ENCODE data around the gene SLC28A2.
"Not testable (repeated sequence)": the region's sequence is repeated elsewhere in the genome, so short reads cannot be mapped to it uniquely, and the experiment has no call there.

Gene SLC28A2

DNA sequence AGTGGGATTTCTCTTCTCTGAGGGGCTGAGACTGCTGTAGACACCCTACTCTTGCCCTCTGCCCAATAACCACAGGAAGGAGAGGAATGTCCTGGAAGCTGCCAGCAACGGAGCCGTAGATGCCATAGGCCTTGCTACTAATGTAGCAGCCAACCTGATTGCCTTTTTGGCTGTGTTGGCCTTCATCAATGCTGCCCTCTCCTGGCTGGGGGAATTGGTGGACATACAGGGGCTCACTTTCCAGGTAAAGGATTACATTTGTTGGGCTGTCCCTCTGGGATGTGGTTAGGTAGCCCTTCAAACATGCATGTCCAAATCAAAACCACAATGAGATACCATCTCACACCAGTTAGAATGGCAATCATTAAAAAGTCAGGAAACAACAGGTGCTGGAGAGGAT is 16.1 kb downstream of the SLC28A2 start:
- no peak overlapping the region for H3K4me3 ChIP-seq (ENCODE audit: low read length)

GRCh38 chr15:45274636-45275380 is 22.8 kb downstream of the SLC28A2 start:
- Histone ChIP-seq H3K27me3 (ENCODE audit: control insufficient read depth, insufficient read depth, low read length) (no peaks in the 10 kb centered on the region), H3K4me3 (ENCODE audit: low read length) (no peak overlapping the region), H3K4me1 (ENCODE audit: control insufficient read depth, insufficient read depth, low read length) (peaks cover 2% of the 10 kb centered on the region), H3K27ac (ENCODE audit: low read depth, low read length) (no peak overlapping the region), H3K9ac (ENCODE audit: low read length) (no peak overlapping the region), H3K36me3 (ENCODE audit: control insufficient read depth, insufficient read depth, low read length) (no peaks in the 10 kb centered on the region)

More for the DNA sequence above, 16.1 kb downstream of the SLC28A2 start:
- H3K9ac ChIP-seq (ENCODE audit: low read length), result no peak overlapping the region
- no peak overlapping the region for H3K27ac ChIP-seq (ENCODE audit: low read depth, low read length)
- H3K4me1 ChIP-seq (ENCODE audit: control insufficient read depth, insufficient read depth, low read length), result no peaks in the 10 kb centered on the region
- no peaks in the 10 kb centered on the region for H3K27me3 ChIP-seq (ENCODE audit: control insufficient read depth, insufficient read depth, low read length)
- no peaks in the 10 kb centered on the region for H3K36me3 ChIP-seq (ENCODE audit: control insufficient read depth, insufficient read depth, low read length)

DNA sequence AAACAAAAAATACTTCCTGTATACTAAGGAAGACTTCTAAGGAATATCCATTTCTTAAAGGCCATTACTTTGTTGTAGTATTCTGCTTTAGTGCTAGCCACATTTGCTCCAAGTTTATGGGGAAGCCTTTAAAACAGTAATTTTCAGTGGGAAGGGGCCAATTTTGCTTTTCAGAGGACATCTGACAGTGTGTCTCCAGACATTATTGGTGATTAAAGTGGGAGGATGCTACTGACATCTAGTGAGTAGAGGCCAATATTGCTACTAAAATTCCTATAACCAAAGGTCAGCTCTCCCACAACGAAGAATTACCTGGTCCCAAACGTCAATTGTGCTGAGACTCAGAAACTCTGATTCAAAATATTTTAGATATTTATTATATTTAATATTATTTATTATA is 24.8 kb downstream of the SLC28A2 start:
- Histone ChIP-seq H3K4me1 (ENCODE audit: control insufficient read depth, insufficient read depth, low read length) (peaks cover 3% of the 10 kb centered on the region), H3K27ac (ENCODE audit: low read depth, low read length) (no peak overlapping the region)

GRCh38 chr15:45279024-45279698 is 27.1 kb downstream of the SLC28A2 start:
- H3K27ac ChIP-seq (ENCODE audit: low read depth, low read length), result peak overlapping the region; percentile 80
- H3K9ac ChIP-seq (ENCODE audit: low read length), result peak overlapping the region; percentile 81
- peaks cover 3% of the 10 kb centered on the region for H3K4me1 ChIP-seq (ENCODE audit: control insufficient read depth, insufficient read depth, low read length)
- no peaks in the 10 kb centered on the region for H3K27me3 ChIP-seq (ENCODE audit: control insufficient read depth, insufficient read depth, low read length)
- no peaks in the 10 kb centered on the region for H3K36me3 ChIP-seq (ENCODE audit: control insufficient read depth, insufficient read depth, low read length)
- peak overlapping the region; percentile 86 for H3K4me3 ChIP-seq (ENCODE audit: low read length)

More for the DNA sequence above, 24.8 kb downstream of the SLC28A2 start:
- Histone ChIP-seq H3K4me3 (ENCODE audit: low read length) (no peak overlapping the region), H3K27me3 (ENCODE audit: control insufficient read depth, insufficient read depth, low read length) (no peaks in the 10 kb centered on the region), H3K9ac (ENCODE audit: low read length) (no peak overlapping the region), H3K36me3 (ENCODE audit: control insufficient read depth, insufficient read depth, low read length) (no peaks in the 10 kb centered on the region)

- Histone ChIP-seq H3K36me3 (ENCODE audit: control insufficient read depth, insufficient read depth, low read length) (no peaks in the 10 kb centered on the region), H3K27ac (ENCODE audit: low read depth, low read length) (no peak overlapping the region), H3K4me3 (ENCODE audit: low read length) (no peak overlapping the region), H3K4me1 (ENCODE audit: control insufficient read depth, insufficient read depth, low read length) (no peaks in the 10 kb centered on the region), H3K27me3 (ENCODE audit: control insufficient read depth, insufficient read depth, low read length) (no peaks in the 10 kb centered on the region), H3K9ac (ENCODE audit: low read length) (no peak overlapping the region)
Measured at GRCh38 chr15:45285413-45285812, 33.4 kb downstream of the SLC28A2 start.

DNA sequence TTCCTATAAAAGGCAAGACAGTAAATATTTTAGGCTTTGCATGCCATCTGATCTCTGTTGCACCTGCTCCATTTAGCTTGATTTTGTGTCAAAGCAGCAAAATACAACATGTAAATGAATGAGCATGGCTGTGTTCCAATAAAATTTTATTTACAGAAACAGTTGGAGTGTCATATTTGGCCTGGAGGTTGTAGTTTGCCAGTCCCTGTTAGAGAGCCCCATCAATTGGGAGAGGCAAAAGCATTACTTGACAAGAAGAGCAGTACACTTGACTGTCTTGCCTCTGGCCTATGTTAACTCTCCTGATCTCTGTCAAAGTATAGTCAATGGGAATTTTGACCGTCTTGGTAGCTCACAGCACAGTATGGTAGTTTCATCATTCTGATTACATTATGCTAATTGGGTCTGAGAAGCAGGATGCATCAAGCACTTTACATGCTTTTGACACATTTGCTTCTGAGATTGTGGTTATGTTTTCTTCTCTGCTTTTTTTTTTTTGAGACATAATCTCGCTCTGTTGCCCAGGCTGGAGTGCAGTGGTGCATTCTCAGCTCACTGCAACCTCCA is 35.4 kb downstream of the SLC28A2 start:
- Histone ChIP-seq H3K4me3 (ENCODE audit: low read length) (no peak overlapping the region), H3K36me3 (ENCODE audit: control insufficient read depth, insufficient read depth, low read length) (no peaks in the 10 kb centered on the region), H3K4me1 (ENCODE audit: control insufficient read depth, insufficient read depth, low read length) (no peaks in the 10 kb centered on the region), H3K27ac (ENCODE audit: low read depth, low read length) (no peak overlapping the region), H3K9ac (ENCODE audit: low read length) (no peak overlapping the region), H3K27me3 (ENCODE audit: control insufficient read depth, insufficient read depth, low read length) (no peaks in the 10 kb centered on the region)

DNA sequence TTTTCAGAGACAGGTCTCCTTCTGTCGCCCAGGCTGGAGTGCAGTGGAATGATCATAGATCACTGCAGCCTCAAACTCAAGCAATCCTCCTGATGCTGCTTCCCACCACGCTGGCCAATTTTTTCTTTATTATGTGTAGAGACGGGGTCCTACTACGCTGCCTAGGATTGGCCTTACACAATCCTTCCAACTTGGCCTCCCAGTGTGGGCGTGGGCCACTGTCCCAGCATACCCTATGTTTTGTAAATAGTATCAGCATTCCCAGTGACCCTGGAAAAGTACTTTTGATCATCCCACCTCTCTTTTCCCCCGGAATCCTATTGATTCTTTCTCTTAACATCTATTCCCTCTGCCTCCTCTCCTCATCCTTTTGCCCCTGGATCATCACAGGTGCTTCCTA is 36.9 kb downstream of the SLC28A2 start:
- no peak overlapping the region for H3K27ac ChIP-seq (ENCODE audit: low read depth, low read length)
- H3K27me3 ChIP-seq (ENCODE audit: control insufficient read depth, insufficient read depth, low read length), result no peaks in the 10 kb centered on the region
- H3K9ac ChIP-seq (ENCODE audit: low read length), result no peak overlapping the region
- H3K4me3 ChIP-seq (ENCODE audit: low read length), result no peak overlapping the region
- H3K36me3 ChIP-seq (ENCODE audit: control insufficient read depth, insufficient read depth, low read length), result no peaks in the 10 kb centered on the region
- no peaks in the 10 kb centered on the region for H3K4me1 ChIP-seq (ENCODE audit: control insufficient read depth, insufficient read depth, low read length)

GRCh38 chr15:45291822-45292582 is 40.0 kb downstream of the SLC28A2 start:
- Histone ChIP-seq H3K9ac (ENCODE audit: low read length) (no peak overlapping the region), H3K4me1 (ENCODE audit: control insufficient read depth, insufficient read depth, low read length) (no peaks in the 10 kb centered on the region)

DNA sequence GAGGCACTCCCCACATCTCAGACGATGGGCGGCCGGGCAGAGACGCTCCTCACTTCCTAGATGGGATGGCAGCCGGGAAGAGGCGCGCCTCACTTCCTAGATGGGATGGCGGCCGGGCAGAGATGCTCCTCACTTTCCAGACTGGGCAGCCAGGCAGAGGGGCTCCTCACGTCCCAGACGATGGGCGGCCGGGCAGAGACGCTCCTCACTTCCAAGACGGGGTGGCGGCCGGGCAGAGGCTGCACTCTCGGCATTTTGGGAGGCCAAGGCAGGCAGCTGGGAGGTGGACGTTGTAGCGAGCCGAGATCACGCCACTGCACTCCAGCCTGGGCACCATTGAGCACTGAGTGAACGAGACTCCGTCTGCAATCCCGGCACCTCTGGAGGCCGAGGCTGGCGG is 41.3 kb downstream of the SLC28A2 start:
- not testable (repeated sequence) for H3K27ac ChIP-seq (ENCODE audit: low read depth, low read length); H3K36me3 ChIP-seq (ENCODE audit: control insufficient read depth, insufficient read depth, low read length); H3K4me1 ChIP-seq (ENCODE audit: control insufficient read depth, insufficient read depth, low read length); H3K9ac ChIP-seq (ENCODE audit: low read length); H3K27me3 ChIP-seq (ENCODE audit: control insufficient read depth, insufficient read depth, low read length); H3K4me3 ChIP-seq (ENCODE audit: low read length)

More at GRCh38 chr15:45291822-45292582, 40.0 kb downstream of the SLC28A2 start:
- Histone ChIP-seq H3K4me3 (ENCODE audit: low read length) (no peak overlapping the region), H3K27ac (ENCODE audit: low read depth, low read length) (no peak overlapping the region), H3K36me3 (ENCODE audit: control insufficient read depth, insufficient read depth, low read length) (no peaks in the 10 kb centered on the region), H3K27me3 (ENCODE audit: control insufficient read depth, insufficient read depth, low read length) (no peaks in the 10 kb centered on the region)

DNA sequence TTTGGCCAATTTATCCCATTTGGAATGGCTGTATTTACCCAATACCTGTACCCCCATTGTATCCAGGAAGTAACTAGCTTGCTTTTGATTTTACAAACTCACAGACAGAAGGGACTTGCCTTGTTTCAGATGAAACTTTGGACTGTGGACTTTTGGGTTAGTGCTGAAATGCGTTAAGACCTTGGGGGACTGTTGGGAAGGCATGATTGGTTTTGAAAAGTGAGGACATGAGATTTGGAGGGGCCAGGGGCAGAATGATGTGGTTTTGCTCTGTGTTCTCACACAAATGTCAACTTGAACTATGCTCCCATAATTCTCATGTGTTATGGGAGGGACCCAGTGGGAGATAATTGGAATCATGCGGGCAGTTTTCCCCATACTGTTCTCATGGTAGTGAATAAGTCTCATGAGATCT is 46.9 kb downstream of the SLC28A2 start:
- not testable (repeated sequence) for H3K4me3 ChIP-seq (ENCODE audit: low read length); H3K4me1 ChIP-seq (ENCODE audit: control insufficient read depth, insufficient read depth, low read length); H3K9ac ChIP-seq (ENCODE audit: low read length); H3K27me3 ChIP-seq (ENCODE audit: control insufficient read depth, insufficient read depth, low read length); H3K36me3 ChIP-seq (ENCODE audit: control insufficient read depth, insufficient read depth, low read length); H3K27ac ChIP-seq (ENCODE audit: low read depth, low read length)

DNA sequence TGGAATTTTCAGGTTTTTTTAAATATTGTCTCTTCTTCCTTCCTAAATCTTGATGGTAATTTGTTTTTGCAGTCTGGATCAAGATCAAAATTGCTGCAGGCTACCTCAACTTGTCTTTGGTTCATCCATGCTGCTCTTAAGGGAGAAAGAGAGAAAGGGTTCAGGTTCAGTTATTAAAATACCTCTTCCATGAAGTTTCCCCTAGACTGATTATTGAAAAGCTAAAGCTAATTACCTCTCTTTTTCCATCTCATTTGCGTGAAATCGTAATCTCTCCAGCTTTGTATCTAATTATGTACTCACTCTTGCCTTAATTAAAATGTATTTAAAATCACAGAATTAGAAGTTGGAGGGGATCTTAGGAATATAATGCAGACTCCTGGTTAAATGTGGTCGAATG is 52.7 kb downstream of the SLC28A2 start:
- no peaks in the 10 kb centered on the region for H3K36me3 ChIP-seq (ENCODE audit: control insufficient read depth, insufficient read depth, low read length)
- H3K27ac ChIP-seq (ENCODE audit: low read depth, low read length), result no peak overlapping the region
- H3K4me3 ChIP-seq (ENCODE audit: low read length), result no peak overlapping the region
- no peaks in the 10 kb centered on the region for H3K27me3 ChIP-seq (ENCODE audit: control insufficient read depth, insufficient read depth, low read length)
- H3K4me1 ChIP-seq (ENCODE audit: control insufficient read depth, insufficient read depth, low read length), result no peaks in the 10 kb centered on the region
- no peak overlapping the region for H3K9ac ChIP-seq (ENCODE audit: low read length)

DNA sequence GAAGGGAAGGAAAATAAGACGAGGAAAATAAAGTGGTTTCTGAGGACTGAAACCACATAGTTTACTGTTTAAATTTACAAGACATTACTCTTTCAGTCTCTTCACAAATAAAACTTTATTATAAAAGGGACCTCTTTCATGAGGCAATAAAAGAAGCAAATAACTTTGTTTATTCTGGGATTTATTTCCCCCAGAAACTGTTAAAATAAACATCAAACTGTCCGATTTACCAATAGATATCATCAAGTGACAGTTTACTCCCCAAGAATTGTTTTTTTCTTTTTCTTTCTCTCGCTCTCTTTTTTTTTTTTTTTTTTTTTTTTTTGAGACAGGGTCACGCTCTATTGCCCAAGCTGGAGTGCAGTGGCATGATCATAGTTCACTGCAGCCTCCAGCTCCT is 54.1 kb downstream of the SLC28A2 start:
- Histone ChIP-seq H3K27ac (ENCODE audit: low read depth, low read length) (no peak overlapping the region), H3K4me1 (ENCODE audit: control insufficient read depth, insufficient read depth, low read length) (no peaks in the 10 kb centered on the region), H3K36me3 (ENCODE audit: control insufficient read depth, insufficient read depth, low read length) (no peaks in the 10 kb centered on the region), H3K9ac (ENCODE audit: low read length) (no peak overlapping the region), H3K4me3 (ENCODE audit: low read length) (no peak overlapping the region), H3K27me3 (ENCODE audit: control insufficient read depth, insufficient read depth, low read length) (no peaks in the 10 kb centered on the region)
